HepG2 (cell line): ENCODE results near the gene KCNN2. TPM values are rescaled to one million over a fixed set of nuclear protein-coding genes. Genes with fewer than 3 reads are reported as not detected.

ENCODE experiments used
- ATAC-seq: fragments of 200-7000 bp; cut with Tn5 transposase; 3 replicates; pipeline ENCODE4 v1.9.1; 2020; ENCODE audit warnings: mild to moderate bottlenecking, moderate library complexity
- BruUV-seq: library from RNA; stranded (reverse); fragments of 400-500 nt; replicated peaks from 2 replicates; lab custom pipeline; 2021; lab: Mats Ljungman, UMichigan
- CTCF ChIA-PET: fragments of 300-600 bp; formaldehyde crosslinking; extraction: SDS; loops from one replicate; lab custom pipeline; 2021; ENCODE audit warnings: low total read pairs, inconsistent platforms, low intra/inter-chr PET ratio; lab: Yijun Ruan, JAX
- POLR2A ChIA-PET: fragments of 350-600 bp; sonication (Branson Sonifier 250); formaldehyde crosslinking; loops from one replicate; lab custom pipeline; 2020; ENCODE audit warnings: antibody characterized with exemption, inconsistent platforms; lab: Yijun Ruan, JAX
- DNase-seq: peaks from one replicate; pipeline ENCODE4 v3.0.0-alpha.2; 2015; ENCODE audit warnings: low spot score
- FAIRE-seq: peaks from 3 replicates; lab custom pipeline; 2011; peaks lifted over from hg19 to GRCh38; lab: Jason Lieb, UNC
- H2AFZ ChIP-seq: one replicate; pipeline ENCODE4 v1.6.1; 2011; ENCODE audit warnings: low read length, inconsistent platforms
- H3K27ac ChIP-seq: fragments of 300-600 bp; 3 replicates; pipeline ENCODE4 v1.8.0; 2011; ENCODE audit warnings: mixed run types, mild to moderate bottlenecking, mixed read lengths, low read length, inconsistent platforms; ENCODE audit not compliant: insufficient read depth; ENCODE audit errors: extremely low read length
- H3K27me3 ChIP-seq, 2 experiments: fragments of 200-600 bp in 1 of 2; 2 replicates in 1 of 2; 3 replicates in 1 of 2; pipeline versions ENCODE4 v1.6.0 to v1.8.0; 2011; ENCODE audit warnings: low read length in 2 of 2, mild to moderate bottlenecking in 2 of 2, moderate library complexity in 2 of 2, inconsistent platforms in 1 of 2; ENCODE audit not compliant: insufficient read depth in 2 of 2, control insufficient read depth in 1 of 2
- H3K36me3 ChIP-seq, 2 experiments: fragments of 200-600 bp in 1 of 2; replicated peaks in 1 of 2; 2 replicates in 1 of 2; 3 replicates in 1 of 2; pipeline versions ENCODE4 v1.5.1 to v1.8.0; 2011; ENCODE audit warnings: low read length in 2 of 2, inconsistent platforms in 1 of 2; ENCODE audit not compliant: insufficient read depth in 2 of 2, control insufficient read depth in 1 of 2
- H3K4me1 ChIP-seq: 2 replicates; pipeline ENCODE4 v1.5.1; 2012; ENCODE audit warnings: low read length, inconsistent platforms; ENCODE audit not compliant: insufficient read depth
- H3K4me2 ChIP-seq: 2 replicates; pipeline ENCODE4 v1.6.0; 2011; ENCODE audit warnings: low read depth, low read length, inconsistent platforms
- H3K4me3 ChIP-seq, 3 experiments: fragments of 200-600 bp in 1 of 3; sonication (generic), shearing (Covaris generic) in 1 of 3; replicated peaks in 1 of 3; 2 replicates each; pipeline ENCODE4 v1.5.1; 2011 to 2016; ENCODE audit warnings: low read length in 3 of 3, inconsistent platforms in 2 of 3, low read depth in 2 of 3, mild to moderate bottlenecking in 2 of 3, control low read depth in 1 of 3, mixed read lengths in 1 of 3; ENCODE audit not compliant: insufficient read depth in 1 of 3
- H3K79me2 ChIP-seq: one replicate; pipeline ENCODE4 v1.6.1; 2011; ENCODE audit warnings: low read length, inconsistent platforms; ENCODE audit not compliant: insufficient read depth
- H3K9ac ChIP-seq: 2 replicates; pipeline ENCODE4 v1.6.0; 2011; ENCODE audit warnings: mild to moderate bottlenecking, low read depth, low read length, inconsistent platforms; ENCODE audit not compliant: insufficient read depth
- H3K9me3 ChIP-seq: 2 replicates; pipeline ENCODE4 v1.5.1; 2012; ENCODE audit warnings: mild to moderate bottlenecking, low read length
- H4K20me1 ChIP-seq: 2 replicates; pipeline ENCODE4 v1.6.0; 2011; ENCODE audit warnings: inconsistent platforms, mild to moderate bottlenecking, low read length, moderate library complexity; ENCODE audit not compliant: insufficient read depth
- ARNTL ChIP-seq: sonication (generic); formaldehyde crosslinking; IDR thresholded peaks from 2 replicates; pipeline ENCODE4 v1.4.0; 2020; ENCODE audit warnings: mild to moderate bottlenecking, missing genetic modification reagents
- EZH2 ChIP-seq: conservative IDR thresholded peaks from 2 replicates; pipeline ENCODE4 v1.6.1; 2012; ENCODE audit warnings: mild to moderate bottlenecking, low read depth, low read length, moderate library complexity
- IRF2 ChIP-seq: IDR thresholded peaks from 2 replicates; pipeline ENCODE4 v1.6.1; 2018; ENCODE audit warnings: missing genetic modification reagents, missing compliant biosample characterization
- NFE2 ChIP-seq: sonication (generic); formaldehyde crosslinking; IDR thresholded peaks from 2 replicates; pipeline ENCODE4 v1.4.0; 2020; ENCODE audit warnings: missing genetic modification reagents
- PHF21A ChIP-seq: sonication (generic); formaldehyde crosslinking; IDR thresholded peaks from 2 replicates; pipeline ENCODE4 v1.5.0; 2020; ENCODE audit warnings: mild to moderate bottlenecking, missing genetic modification reagents
- RBM39 ChIP-seq: fragments of 200-400 bp; formaldehyde crosslinking; IDR thresholded peaks from one replicate; pipeline ENCODE4 v1.6.1; 2018; ENCODE audit warnings: antibody characterized with exemption, mild to moderate bottlenecking, low read depth, low read length; ENCODE audit not compliant: poor library complexity, severe bottlenecking
- RCOR2 ChIP-seq: IDR thresholded peaks from 2 replicates; pipeline ENCODE4 v1.6.1; 2016; ENCODE audit warnings: missing biosample characterization, missing genetic modification reagents
- ZNF235 ChIP-seq: sonication (generic); formaldehyde crosslinking; IDR thresholded peaks from 2 replicates; pipeline ENCODE4 v1.8.1; 2023; ENCODE audit warnings: mild to moderate bottlenecking, missing genetic modification reagents, borderline replicate concordance
- ZNF335 ChIP-seq: sonication (generic); formaldehyde crosslinking; IDR thresholded peaks from 2 replicates; pipeline ENCODE4 v1.4.0; 2020; ENCODE audit warnings: missing genetic modification reagents
- ZNF703 ChIP-seq: sonication (generic); formaldehyde crosslinking; IDR thresholded peaks from 2 replicates; pipeline ENCODE4 v1.5.1; 2020; ENCODE audit warnings: missing genetic modification reagents, mild to moderate bottlenecking, moderate library complexity, borderline replicate concordance
- ZSCAN25 ChIP-seq: sonication (generic); formaldehyde crosslinking; IDR thresholded peaks from 2 replicates; pipeline ENCODE4 v1.8.0; 2022; ENCODE audit warnings: mild to moderate bottlenecking, missing genetic modification reagents
- WGBS: methylation state at CpG from one replicate; pipeline ENCODE4 v1.1.6; 2017; ENCODE audit warnings: low lambda C conversion rate; 5-methylcytosine and 5-hydroxymethylcytosine counted together
- in situ Hi-C: cut with HindIII; loops from 2 replicates; pipeline ENCODE4 v1.10.0; 2017; ENCODE audit warnings: low pct_unique_long_range_greater_than_20kb; ENCODE audit not compliant: extremely low pct_ligation_motif_present
- intact Hi-C: fragments of 100-400 bp; cut with micrococcal nuclease; formaldehyde crosslinking; loops from one replicate; pipeline ENCODE4 v1.10.0; 2022; ENCODE audit not compliant: unreplicated experiment
- polyA plus RNA-seq, 8 experiments: library from polyadenylated mRNA; depleted of rRNA in 3 of 8; stranded (reverse) in 7 of 8; unstranded in 1 of 8; fragments of >200 nt; fragmentation: Illumina TruSeq in 4 of 8; extraction: Trizol in 4 of 8; gene quantifications; 2 replicates each; pipeline versions ENCODE4 v1.2.1 to v1.2.3, GENCODE V29; 2011 to 2016; ENCODE audit warnings: low read depth in 4 of 8, missing spikeins in 1 of 8, mixed read lengths in 1 of 8; ENCODE audit not compliant: insufficient read depth in 1 of 8
- total RNA-seq, 5 experiments: library from RNA; depleted of rRNA; stranded (reverse); fragments of >200 nt; fragmentation: Illumina TruSeq; extraction: Trizol; gene quantifications; 2 replicates each; pipeline ENCODE4 v1.2.3, GENCODE V29; 2016; ENCODE audit warnings: low read depth in 1 of 5
- TF ChIP-seq, protein P1 (sequence below): sonication (generic); formaldehyde crosslinking; IDR thresholded peaks from 2 replicates; pipeline ENCODE4 v1.5.0; 2020; ENCODE audit warnings: mild to moderate bottlenecking, missing genetic modification reagents
- TF ChIP-seq, protein P2 (sequence below): sonication (generic); formaldehyde crosslinking; IDR thresholded peaks from 2 replicates; pipeline ENCODE4 v1.4.0; 2020; ENCODE audit warnings: missing genetic modification reagents, borderline replicate concordance
- TF ChIP-seq, protein P3 (sequence below): IDR thresholded peaks from 2 replicates; pipeline ENCODE4 v1.6.1; 2016; ENCODE audit warnings: control low read depth
- TF ChIP-seq, protein P4 (sequence below): sonication (generic); formaldehyde crosslinking; IDR thresholded peaks from 2 replicates; pipeline ENCODE4 v1.5.0; 2020; ENCODE audit warnings: missing genetic modification reagents, mild to moderate bottlenecking, borderline replicate concordance

KCNN2 gene
- total and polyA plus RNA-seq, 2 of the 13 experiments (the other 11 are each of a cell fraction or from before 2014, with no cell fraction given): not detected

DNA sequence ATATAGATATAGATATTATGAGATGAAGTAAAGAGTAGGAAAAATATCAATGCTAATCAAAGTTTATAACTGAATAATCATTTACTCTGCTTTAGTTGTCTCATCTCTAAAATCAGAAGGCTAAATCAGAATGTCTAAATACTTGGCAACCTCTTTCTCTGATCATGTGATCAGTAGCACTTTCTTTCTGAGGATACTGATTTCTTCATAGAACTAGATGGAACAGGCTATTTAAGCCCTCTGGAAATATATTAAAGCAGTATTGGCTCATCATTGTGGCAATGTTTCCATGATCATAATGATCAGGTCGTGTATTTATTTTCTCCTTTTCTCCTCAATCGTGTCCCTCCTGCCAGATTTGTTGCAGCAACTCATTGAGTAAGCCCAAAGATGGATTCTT, 109.7 kb downstream of the KCNN2 start:
- Histone ChIP-seq H3K4me1 (no peaks in the 10 kb centered on the region), H3K36me3 (no peaks in the 10 kb centered on the region), H3K4me3 (no peak overlapping the region), H4K20me1 (no peaks in the 10 kb centered on the region), H3K9me3 (no peaks in the 10 kb centered on the region), H3K27me3 (no peaks in the 10 kb centered on the region), H2AFZ (no peak overlapping the region), H3K27ac (no peak overlapping the region), H3K9ac (no peak overlapping the region), H3K4me2 (no peak overlapping the region), H3K79me2 (no peaks in the 10 kb centered on the region)
- FAIRE-seq (no peak), ATAC-seq (no peak), DNase-seq (no peak)
- CTCF ChIA-PET: no interaction called here
- WGBS: 0% methylated on average over 2 of the region's 2 CpGs
- TF ChIP-seq ARNTL: no peak
- TF ChIP-seq, protein P1, sequence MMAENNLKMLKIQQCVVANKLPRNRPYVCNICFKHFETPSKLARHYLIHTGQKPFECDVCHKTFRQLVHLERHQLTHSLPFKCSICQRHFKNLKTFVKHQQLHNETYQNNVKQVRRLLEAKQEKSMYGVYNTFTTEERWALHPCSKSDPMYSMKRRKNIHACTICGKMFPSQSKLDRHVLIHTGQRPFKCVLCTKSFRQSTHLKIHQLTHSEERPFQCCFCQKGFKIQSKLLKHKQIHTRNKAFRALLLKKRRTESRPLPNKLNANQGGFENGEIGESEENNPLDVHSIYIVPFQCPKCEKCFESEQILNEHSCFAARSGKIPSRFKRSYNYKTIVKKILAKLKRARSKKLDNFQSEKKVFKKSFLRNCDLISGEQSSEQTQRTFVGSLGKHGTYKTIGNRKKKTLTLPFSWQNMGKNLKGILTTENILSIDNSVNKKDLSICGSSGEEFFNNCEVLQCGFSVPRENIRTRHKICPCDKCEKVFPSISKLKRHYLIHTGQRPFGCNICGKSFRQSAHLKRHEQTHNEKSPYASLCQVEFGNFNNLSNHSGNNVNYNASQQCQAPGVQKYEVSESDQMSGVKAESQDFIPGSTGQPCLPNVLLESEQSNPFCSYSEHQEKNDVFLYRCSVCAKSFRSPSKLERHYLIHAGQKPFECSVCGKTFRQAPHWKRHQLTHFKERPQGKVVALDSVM (CRISPR knock-in tag): no peak
- no peak for TF ChIP-seq EZH2
- no peak for TF ChIP-seq IRF2
- TF ChIP-seq, protein P2, sequence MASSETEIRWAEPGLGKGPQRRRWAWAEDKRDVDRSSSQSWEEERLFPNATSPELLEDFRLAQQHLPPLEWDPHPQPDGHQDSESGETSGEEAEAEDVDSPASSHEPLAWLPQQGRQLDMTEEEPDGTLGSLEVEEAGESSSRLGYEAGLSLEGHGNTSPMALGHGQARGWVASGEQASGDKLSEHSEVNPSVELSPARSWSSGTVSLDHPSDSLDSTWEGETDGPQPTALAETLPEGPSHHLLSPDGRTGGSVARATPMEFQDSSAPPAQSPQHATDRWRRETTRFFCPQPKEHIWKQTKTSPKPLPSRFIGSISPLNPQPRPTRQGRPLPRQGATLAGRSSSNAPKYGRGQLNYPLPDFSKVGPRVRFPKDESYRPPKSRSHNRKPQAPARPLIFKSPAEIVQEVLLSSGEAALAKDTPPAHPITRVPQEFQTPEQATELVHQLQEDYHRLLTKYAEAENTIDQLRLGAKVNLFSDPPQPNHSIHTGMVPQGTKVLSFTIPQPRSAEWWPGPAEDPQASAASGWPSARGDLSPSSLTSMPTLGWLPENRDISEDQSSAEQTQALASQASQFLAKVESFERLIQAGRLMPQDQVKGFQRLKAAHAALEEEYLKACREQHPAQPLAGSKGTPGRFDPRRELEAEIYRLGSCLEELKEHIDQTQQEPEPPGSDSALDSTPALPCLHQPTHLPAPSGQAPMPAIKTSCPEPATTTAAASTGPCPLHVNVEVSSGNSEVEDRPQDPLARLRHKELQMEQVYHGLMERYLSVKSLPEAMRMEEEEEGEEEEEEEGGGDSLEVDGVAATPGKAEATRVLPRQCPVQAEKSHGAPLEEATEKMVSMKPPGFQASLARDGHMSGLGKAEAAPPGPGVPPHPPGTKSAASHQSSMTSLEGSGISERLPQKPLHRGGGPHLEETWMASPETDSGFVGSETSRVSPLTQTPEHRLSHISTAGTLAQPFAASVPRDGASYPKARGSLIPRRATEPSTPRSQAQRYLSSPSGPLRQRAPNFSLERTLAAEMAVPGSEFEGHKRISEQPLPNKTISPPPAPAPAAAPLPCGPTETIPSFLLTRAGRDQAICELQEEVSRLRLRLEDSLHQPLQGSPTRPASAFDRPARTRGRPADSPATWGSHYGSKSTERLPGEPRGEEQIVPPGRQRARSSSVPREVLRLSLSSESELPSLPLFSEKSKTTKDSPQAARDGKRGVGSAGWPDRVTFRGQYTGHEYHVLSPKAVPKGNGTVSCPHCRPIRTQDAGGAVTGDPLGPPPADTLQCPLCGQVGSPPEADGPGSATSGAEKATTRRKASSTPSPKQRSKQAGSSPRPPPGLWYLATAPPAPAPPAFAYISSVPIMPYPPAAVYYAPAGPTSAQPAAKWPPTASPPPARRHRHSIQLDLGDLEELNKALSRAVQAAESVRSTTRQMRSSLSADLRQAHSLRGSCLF (CRISPR knock-in tag): no peak
- no peak for TF ChIP-seq RBM39
- no peak for TF ChIP-seq ZSCAN25 (CRISPR knock-in tag)
- TF ChIP-seq, protein P3, sequence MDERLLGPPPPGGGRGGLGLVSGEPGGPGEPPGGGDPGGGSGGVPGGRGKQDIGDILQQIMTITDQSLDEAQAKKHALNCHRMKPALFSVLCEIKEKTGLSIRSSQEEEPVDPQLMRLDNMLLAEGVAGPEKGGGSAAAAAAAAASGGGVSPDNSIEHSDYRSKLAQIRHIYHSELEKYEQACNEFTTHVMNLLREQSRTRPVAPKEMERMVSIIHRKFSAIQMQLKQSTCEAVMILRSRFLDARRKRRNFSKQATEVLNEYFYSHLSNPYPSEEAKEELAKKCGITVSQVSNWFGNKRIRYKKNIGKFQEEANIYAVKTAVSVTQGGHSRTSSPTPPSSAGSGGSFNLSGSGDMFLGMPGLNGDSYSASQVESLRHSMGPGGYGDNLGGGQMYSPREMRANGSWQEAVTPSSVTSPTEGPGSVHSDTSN: no peak
- TF ChIP-seq, protein P4, sequence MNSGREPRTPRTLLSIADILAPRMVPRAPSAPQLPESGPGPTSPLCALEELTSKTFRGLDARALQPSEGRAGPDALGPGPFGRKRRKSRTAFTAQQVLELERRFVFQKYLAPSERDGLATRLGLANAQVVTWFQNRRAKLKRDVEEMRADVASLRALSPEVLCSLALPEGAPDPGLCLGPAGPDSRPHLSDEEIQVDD: no peak
- TF ChIP-seq NFE2 (CRISPR knock-in tag): no peak
- TF ChIP-seq ZNF235: no peak
- TF ChIP-seq PHF21A (CRISPR knock-in tag): no peak
- TF ChIP-seq ZNF703 (CRISPR knock-in tag): no peak
- no peak for TF ChIP-seq ZNF335
- TF ChIP-seq RCOR2: no peak
- POLR2A ChIA-PET: no interaction called here
- in situ Hi-C loops: no loop called here
- intact Hi-C loops: no loop called here
- BruUV-seq: no TSS peak
